Esophagus muscularis mucosa (tissue), 4 donors: ENCODE data around the gene TNFRSF11A. TPM values are rescaled to one million over a fixed set of nuclear protein-coding genes. Genes with fewer than 3 reads are reported as not detected.
A peak's percentile ranks its signal among the peaks of the same experiment; 100 is the strongest.

Experiments
- DNase-seq: peaks from one replicate; pipeline ENCODE4 v3.0.0-alpha.2; 2017; ENCODE audit errors: extremely low spot score
- H3K27ac ChIP-seq, 4 donors: fragments of 200-600 bp; sonication (generic); replicated peaks in 1 of 4; 1 replicate in 3 of 4; 2 replicates in 1 of 4; pipeline ENCODE4 v1.5.1; 2016 to 2019; ENCODE audit warnings: mild to moderate bottlenecking in 1 of 4
- H3K27me3 ChIP-seq, 4 donors: fragments of 200-600 bp; sonication (generic); one replicate each; pipeline versions ENCODE4 v1.5.1 to v1.6.0; 2016 to 2019
- H3K36me3 ChIP-seq, 4 donors: fragments of 200-600 bp; sonication (generic); one replicate each; pipeline ENCODE4 v1.5.1; 2016 to 2019
- H3K4me1 ChIP-seq, 4 donors: fragments of 200-600 bp; sonication (generic); one replicate each; pipeline ENCODE4 v1.5.1; 2016 to 2019
- H3K4me3 ChIP-seq, 4 donors: fragments of 200-600 bp; sonication (generic); 1 replicate in 2 of 4; 2 replicates in 2 of 4; pipeline ENCODE4 v1.5.1; 2016 to 2019; ENCODE audit warnings: mild to moderate bottlenecking in 4 of 4, moderate library complexity in 1 of 4
- H3K9me3 ChIP-seq, 4 donors: fragments of 200-600 bp; sonication (generic); 1 replicate in 3 of 4; 2 replicates in 1 of 4; pipeline ENCODE4 v1.5.1; 2016 to 2019
- CTCF ChIP-seq, 3 experiments: fragments of 200-600 bp in 2 of 3; fragments of 450-650 bp in 1 of 3; sonication (generic) in 2 of 3; IDR thresholded peaks; one replicate each; pipeline ENCODE4 v1.5.1; 2017 to 2019; ENCODE audit warnings: antibody characterized with exemption in 3 of 3, mild to moderate bottlenecking in 2 of 3, moderate library complexity in 1 of 3
- EP300 ChIP-seq: sonication (generic); formaldehyde crosslinking; IDR thresholded peaks from one replicate; pipeline ENCODE4 v1.6.1; 2017; ENCODE audit warnings: antibody characterized with exemption
- POLR2A ChIP-seq: fragments of 450-650 bp; IDR thresholded peaks from one replicate; pipeline ENCODE4 v1.6.1; 2017; ENCODE audit warnings: antibody characterized with exemption, moderate library complexity, mild to moderate bottlenecking, low read depth
- POLR2AphosphoS5 ChIP-seq, 2 donors: sonication (generic); formaldehyde crosslinking; IDR thresholded peaks; one replicate each; pipeline ENCODE4 v1.6.1; 2017; ENCODE audit warnings: antibody characterized with exemption in 2 of 2
- WGBS: methylation state at CpG from one replicate; pipeline ENCODE4 v1.1.5; 2018; 5-methylcytosine and 5-hydroxymethylcytosine counted together
- intact Hi-C: fragments of 100-400 bp; cut with DNase I; formaldehyde crosslinking; loops from one replicate; pipeline ENCODE4 v1.15.1; 2023
- small RNA-seq, 3 donors: library from RNA; depleted of rRNA; stranded (forward); fragments of <200 nt; gene quantifications; one replicate each; pipeline ENCODE3, GENCODE V24; 2016
- total RNA-seq, 4 donors: library from RNA; depleted of rRNA; stranded (reverse); fragments of >200 nt; gene quantifications; one replicate each; pipeline versions ENCODE4 v1.1.0 to v1.2.1, GENCODE V29; 2016

TNFRSF11A gene
- total RNA-seq, 4 donors from 2014 or later: 1.2 to 3.9 (median 2.0) TPM

- Histone ChIP-seq H3K27me3 (no peaks in the 10 kb centered on the region), H3K4me1 (peaks cover 17 to 32% (median 26%) of the 10 kb centered on the region in 4 donors), H3K27ac (peak overlapping the region; percentile 60 to 73 (median 69)), H3K9me3 (no peaks in the 10 kb centered on the region), H3K36me3 (no peaks in the 10 kb centered on the region), H3K4me3 (peak overlapping the region in 3 of 4 donors; percentile 15 to 28 (median 22))
- peak; percentile 93 for DNase-seq
- WGBS: 9% methylated on average over 10 of the region's 11 CpGs
- TF ChIP-seq POLR2AphosphoS5 (IDR thresholded peaks at IDR 0.05) (peak; percentile 26 to 44), POLR2A (peak; percentile 3), EP300 (no peak)
- intact Hi-C loops: no loop called here
Measured at GRCh38 chr18:62437235-62438017, 112.3 kb downstream of the TNFRSF11A start.

GRCh38 chr18:62438018-62438329 is 112.9 kb downstream of the TNFRSF11A start:
- intact Hi-C loops: no loop called here
- no peaks in the 10 kb centered on the region for H3K27me3 ChIP-seq
- H3K9me3 ChIP-seq: no peaks in the 10 kb centered on the region
- 18% methylated on average over 7 of the region's 10 CpGs for WGBS
- H3K4me3 ChIP-seq: peak overlapping the region in 3 of 4 donors; percentile 15 to 28 (median 22)
- DNase-seq: no peak
- TF ChIP-seq CTCF (IDR thresholded peaks at IDR 0.05): no peak
- no peak for TF ChIP-seq EP300
- no peak for TF ChIP-seq POLR2AphosphoS5 (IDR thresholded peaks at IDR 0.05)
- no peak for TF ChIP-seq POLR2A
- H3K36me3 ChIP-seq: no peaks in the 10 kb centered on the region
- H3K27ac ChIP-seq: peak overlapping the region; percentile 60 to 73 (median 69)
- peaks cover 17 to 32% (median 26%) of the 10 kb centered on the region in 4 donors for H3K4me1 ChIP-seq

- H3K27ac ChIP-seq: peak overlapping the region; percentile 60 to 73 (median 69)
- no peak for TF ChIP-seq POLR2AphosphoS5 (IDR thresholded peaks at IDR 0.05)
- no peak for TF ChIP-seq EP300
- no peak for TF ChIP-seq CTCF (IDR thresholded peaks at IDR 0.05)
- TF ChIP-seq POLR2A: no peak
- H3K4me1 ChIP-seq: peaks cover 17 to 32% (median 26%) of the 10 kb centered on the region in 4 donors
- H3K4me3 ChIP-seq: no peak overlapping the region
- H3K9me3 ChIP-seq: no peaks in the 10 kb centered on the region
- intact Hi-C loops: no loop called here
- DNase-seq: no peak
- no peaks in the 10 kb centered on the region for H3K36me3 ChIP-seq
- 95% methylated on average over 12 of the region's 12 CpGs for WGBS
- H3K27me3 ChIP-seq: no peaks in the 10 kb centered on the region
Measured at GRCh38 chr18:62438402-62438801, 113.3 kb downstream of the TNFRSF11A start.

GRCh38 chr18:62438866-62439265 is 113.8 kb downstream of the TNFRSF11A start:
- Histone ChIP-seq H3K36me3 (no peaks in the 10 kb centered on the region), H3K4me3 (no peak overlapping the region), H3K9me3 (no peaks in the 10 kb centered on the region), H3K4me1 (peaks cover 17 to 32% (median 26%) of the 10 kb centered on the region in 4 donors), H3K27ac (no peak overlapping the region), H3K27me3 (no peaks in the 10 kb centered on the region)
- 91% methylated on average over 8 of the region's 8 CpGs for WGBS
- TF ChIP-seq POLR2AphosphoS5 (IDR thresholded peaks at IDR 0.05) (no peak), POLR2A (no peak), CTCF (IDR thresholded peaks at IDR 0.05) (no peak)
- DNase-seq: no peak
- intact Hi-C loops: no loop called here

Small RNA genes lying within 50 kb of the gene (small RNA-seq; reads per million reads assigned to genes)
- gene AC100843.2 (0 reads per million in 3 donors), gene RF00019 (0 reads per million in 3 donors)

Other genes with a start within 250 kb of the TNFRSF11A start
- 10 to 100 TPM; 10.6 to 16.9 (median 12.4) TPM for gene PIGN, start 138.3 kb upstream of the TNFRSF11A start, total RNA-seq
- gene RELCH, start 138.1 kb upstream of the TNFRSF11A start, total RNA-seq: 10 to 100 TPM; 15.9 to 17.9 (median 17.5) TPM
- 10 to 100 TPM; 18.9 to 26.1 (median 23.8) TPM for gene ZCCHC2, start 197.7 kb downstream of the TNFRSF11A start, total RNA-seq